Measurements from ENCODE around the gene TTR. TPM values are rescaled to one million over a fixed set of nuclear protein-coding genes. Genes with fewer than 3 reads are reported as not detected.

Gene TTR
- total RNA-seq (2014; rRNA removed) (not detected in 2 replicates), Bru-seq, nascent RNA (percentile 4 among the genes with signal in this experiment), BruChase-seq, experiment 1, labeled RNA remaining after a 6-hour chase (percentile 2 among the genes with signal in this experiment), BruChase-seq, experiment 2, labeled RNA remaining after a 2-hour chase (not detected)
- long read RNA-seq: 0 reads

- no peaks in the 10 kb centered on the region for H3K36me3 ChIP-seq (ENCODE audit: low read depth, low read length)
- no peak within 1 kb of the TSS for H3K4me3 ChIP-seq (ENCODE audit: low read length)
- no peak within 1 kb of the TSS for H3K4me2 ChIP-seq (ENCODE audit: low read length)
- ChIA-PET CTCF (no interaction called here), POLR2A (ENCODE audit: unreplicated experiment) (no interaction called here)
- no peak within 1 kb of the TSS for H3K9ac ChIP-seq (ENCODE audit: low read length)
- no peak within 1 kb of the TSS for H2AFZ ChIP-seq (ENCODE audit: low read length)
- intact Hi-C loops (cut with micrococcal nuclease): no loop called here
- TF ChIP-seq CTCF (conservative IDR thresholded peaks at IDR 0.05; ENCODE audit: low read depth, low read length): no peak
- TF ChIP-seq EZH2phosphoT487 (IDR thresholded peaks at IDR 0.05; ENCODE audit: borderline replicate concordance, low read length): no peak
- no peak for TF ChIP-seq EZH2 (IDR thresholded peaks at IDR 0.05; ENCODE audit: low read length, unreplicated experiment)
- H3K27me3 ChIP-seq (ENCODE audit: low read length): no peaks in the 10 kb centered on the region
- no peaks in the 10 kb centered on the region for H3K4me1 ChIP-seq (ENCODE audit: insufficient read depth, low read length)
- H3K79me2 ChIP-seq (ENCODE audit: low read length): no peaks in the 10 kb centered on the region
- no TSS peak for BruUV-seq (replicated peaks)
- no peaks in the 10 kb centered on the region for H3F3A ChIP-seq (ENCODE audit: low read length, unreplicated experiment)
- no peak within 1 kb of the TSS for H3K27ac ChIP-seq (ENCODE audit: low read length)
- H4K20me1 ChIP-seq (ENCODE audit: low read length): no peaks in the 10 kb centered on the region
- no peaks in the 10 kb centered on the region for H3K9me3 ChIP-seq (ENCODE audit: low read length)
- no peaks in the 10 kb centered on the region for H3K9me2 ChIP-seq (replicated peaks; ENCODE audit: low read length)
- DNase-seq (no peak), ATAC-seq (no peak)
Observed at GRCh38 chr18:31591628-31592027, at the start of gene TTR. Gene TTR (plus strand): TSS chr18:31591877. CDS start chr18:31591903, 26 bp downstream.

DNA sequence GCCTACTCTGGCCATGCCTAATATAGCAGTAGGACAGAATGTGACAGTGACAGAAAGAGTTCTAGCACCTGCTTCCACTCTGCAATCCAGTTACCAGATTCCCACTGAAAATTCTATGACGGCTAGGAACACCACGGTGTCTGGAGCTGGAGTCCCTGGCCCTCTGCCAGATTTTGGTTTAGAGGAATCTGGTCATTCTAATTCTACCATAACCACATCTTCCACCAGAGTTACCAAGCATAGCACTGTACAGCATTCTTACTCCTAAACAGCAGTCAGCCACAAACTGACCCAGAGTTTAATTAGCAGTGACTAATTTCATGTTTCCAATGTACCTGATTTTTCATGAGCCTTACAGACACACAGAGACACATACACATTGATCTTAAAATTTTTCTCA, 45.2 kb upstream of the TTR start:
- BruUV-seq (replicated peaks): no TSS peak
- no peaks in the 10 kb centered on the region for H3K36me3 ChIP-seq (ENCODE audit: low read depth, low read length)
- H3K4me2 ChIP-seq (ENCODE audit: low read length): no peak overlapping the region
- intact Hi-C loops (cut with micrococcal nuclease): no loop called here
- H3K79me2 ChIP-seq (ENCODE audit: low read length): no peaks in the 10 kb centered on the region
- CTCF ChIA-PET: no interaction called here
- no peak overlapping the region for H2AFZ ChIP-seq (ENCODE audit: low read length)
- H4K20me1 ChIP-seq (ENCODE audit: low read length): no peaks in the 10 kb centered on the region
- no peak overlapping the region for H3K4me3 ChIP-seq (ENCODE audit: low read length)
- H3K4me1 ChIP-seq (ENCODE audit: insufficient read depth, low read length): no peaks in the 10 kb centered on the region
- no peaks in the 10 kb centered on the region for H3K9me3 ChIP-seq (ENCODE audit: low read length)
- H3K9me2 ChIP-seq (replicated peaks; ENCODE audit: low read length): no peaks in the 10 kb centered on the region
- H3K9ac ChIP-seq (ENCODE audit: low read length): no peak overlapping the region
- TF ChIP-seq EZH2phosphoT487 (IDR thresholded peaks at IDR 0.05; ENCODE audit: borderline replicate concordance, low read length) (no peak), EZH2 (IDR thresholded peaks at IDR 0.05; ENCODE audit: low read length, unreplicated experiment) (no peak), CTCF (conservative IDR thresholded peaks at IDR 0.05; ENCODE audit: low read depth, low read length) (no peak)
- DNase-seq (no peak), ATAC-seq (no peak; the same call in 1 of the 2 replicates)
- POLR2A ChIA-PET (ENCODE audit: unreplicated experiment): no interaction called here
- H3K27me3 ChIP-seq (ENCODE audit: low read length): no peaks in the 10 kb centered on the region
- no peaks in the 10 kb centered on the region for H3F3A ChIP-seq (ENCODE audit: low read length, unreplicated experiment)
- H3K27ac ChIP-seq (ENCODE audit: low read length): no peak overlapping the region

DNA sequence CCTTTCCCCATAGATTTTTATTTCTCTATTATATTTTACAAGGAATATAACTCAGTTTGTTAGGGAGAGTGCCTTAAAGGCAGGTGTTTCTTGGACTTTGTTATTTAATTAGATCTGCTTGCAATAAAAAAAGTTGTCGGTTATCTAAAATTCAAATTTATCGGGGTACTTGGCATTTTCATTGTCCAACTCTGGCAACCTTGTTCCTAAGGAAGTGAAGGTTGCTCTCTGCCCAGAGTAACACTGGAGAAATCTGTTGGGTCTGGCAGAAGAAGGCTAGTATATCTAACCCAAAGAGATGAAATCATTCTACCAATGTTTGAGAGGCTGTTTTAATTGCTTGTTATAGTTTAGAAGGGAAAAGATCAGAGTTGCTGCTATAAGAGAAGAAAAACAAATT, 42.8 kb upstream of the TTR start:
- H3K9me3 ChIP-seq (ENCODE audit: low read length): no peaks in the 10 kb centered on the region
- no peaks in the 10 kb centered on the region for H3F3A ChIP-seq (ENCODE audit: low read length, unreplicated experiment)
- no peak overlapping the region for H3K9ac ChIP-seq (ENCODE audit: low read length)
- BruUV-seq (replicated peaks): no TSS peak
- ATAC-seq (no peak), DNase-seq (no peak)
- no peaks in the 10 kb centered on the region for H3K4me1 ChIP-seq (ENCODE audit: insufficient read depth, low read length)
- H3K36me3 ChIP-seq (ENCODE audit: low read depth, low read length): no peaks in the 10 kb centered on the region
- no peaks in the 10 kb centered on the region for H4K20me1 ChIP-seq (ENCODE audit: low read length)
- no peaks in the 10 kb centered on the region for H3K27me3 ChIP-seq (ENCODE audit: low read length)
- no peak overlapping the region for H3K4me2 ChIP-seq (ENCODE audit: low read length)
- ChIA-PET POLR2A (ENCODE audit: unreplicated experiment) (no interaction called here), CTCF (no interaction called here)
- no peak overlapping the region for H2AFZ ChIP-seq (ENCODE audit: low read length)
- H3K79me2 ChIP-seq (ENCODE audit: low read length): no peaks in the 10 kb centered on the region
- intact Hi-C loops (cut with micrococcal nuclease): no loop called here
- TF ChIP-seq EZH2phosphoT487 (IDR thresholded peaks at IDR 0.05; ENCODE audit: borderline replicate concordance, low read length) (no peak), EZH2 (IDR thresholded peaks at IDR 0.05; ENCODE audit: low read length, unreplicated experiment) (no peak), CTCF (conservative IDR thresholded peaks at IDR 0.05; ENCODE audit: low read depth, low read length) (no peak)
- H3K9me2 ChIP-seq (replicated peaks; ENCODE audit: low read length): no peaks in the 10 kb centered on the region
- H3K27ac ChIP-seq (ENCODE audit: low read length): no peak overlapping the region
- H3K4me3 ChIP-seq (ENCODE audit: low read length): no peak overlapping the region
